H9 (cell line): Measurements from ENCODE around the gene TSC22D3. TPM values are rescaled to one million over a fixed set of nuclear protein-coding genes. Genes with fewer than 3 reads are reported as not detected.

ENCODE experiments used
- DNase-seq: peaks from one replicate; pipeline ENCODE4 v3.0.0-alpha.2; 2017
- H2AFZ ChIP-seq: one replicate; pipeline ENCODE4 v1.6.1; 2013; ENCODE audit warnings: mild to moderate bottlenecking, low read length, control low read depth, moderate library complexity
- H2AK5ac ChIP-seq: 2 replicates; pipeline ENCODE4 v1.6.1; 2013; ENCODE audit warnings: low read length, control low read depth, mixed read lengths; ENCODE audit not compliant: insufficient read length
- H2BK120ac ChIP-seq: one replicate; pipeline ENCODE4 v1.6.1; 2013; ENCODE audit warnings: low read depth, mild to moderate bottlenecking, low read length, control low read depth, inconsistent platforms; ENCODE audit not compliant: poor library complexity, severe bottlenecking
- H2BK12ac ChIP-seq: 2 replicates; pipeline ENCODE4 v1.6.1; 2013; ENCODE audit warnings: low read length, control low read depth, mixed read lengths, low read depth; ENCODE audit not compliant: insufficient read length
- H2BK15ac ChIP-seq: 2 replicates; pipeline ENCODE4 v1.6.1; 2013; ENCODE audit warnings: low read depth, low read length, control low read depth
- H2BK20ac ChIP-seq: one replicate; pipeline ENCODE4 v1.6.1; 2013; ENCODE audit warnings: low read depth, mild to moderate bottlenecking, low read length, control low read depth, inconsistent platforms; ENCODE audit not compliant: poor library complexity, severe bottlenecking
- H2BK5ac ChIP-seq: 2 replicates; pipeline ENCODE4 v1.6.1; 2013; ENCODE audit warnings: low read length, control low read depth, mixed read lengths; ENCODE audit not compliant: insufficient read length
- H3K14ac ChIP-seq: 2 replicates; pipeline ENCODE4 v1.6.1; 2013; ENCODE audit warnings: low read length, control low read depth; ENCODE audit not compliant: insufficient read depth
- H3K18ac ChIP-seq: 2 replicates; pipeline ENCODE4 v1.6.1; 2013; ENCODE audit warnings: low read depth, mild to moderate bottlenecking, mixed read lengths, low read length, control low read depth; ENCODE audit not compliant: insufficient read length
- H3K23ac ChIP-seq: 2 replicates; pipeline ENCODE4 v1.6.1; 2013; ENCODE audit warnings: low read length, control low read depth, mixed read lengths, low read depth; ENCODE audit not compliant: insufficient read length
- H3K23me2 ChIP-seq: 2 replicates; pipeline ENCODE4 v1.6.1; 2013; ENCODE audit warnings: low read depth, mild to moderate bottlenecking, mixed read lengths, low read length, control low read depth; ENCODE audit not compliant: insufficient read length, poor library complexity, severe bottlenecking
- H3K27ac ChIP-seq: 2 replicates; pipeline ENCODE4 v1.5.1; 2013; ENCODE audit warnings: low read length, control low read depth, mixed read lengths, low read depth; ENCODE audit not compliant: insufficient read length
- H3K27me3 ChIP-seq: 2 replicates; pipeline ENCODE4 v1.6.1; 2013; ENCODE audit warnings: low read length, control low read depth, inconsistent platforms; ENCODE audit not compliant: insufficient read depth
- H3K4ac ChIP-seq: 2 replicates; pipeline ENCODE4 v1.6.1; 2013; ENCODE audit warnings: low read depth, mild to moderate bottlenecking, control low read depth, inconsistent platforms, low read length, moderate library complexity
- H3K4me1 ChIP-seq: 2 replicates; pipeline ENCODE4 v1.6.1; 2013; ENCODE audit warnings: low read length, control low read depth, inconsistent platforms; ENCODE audit not compliant: insufficient read depth
- H3K4me2 ChIP-seq: 2 replicates; pipeline ENCODE4 v1.6.1; 2013; ENCODE audit warnings: low read length, control low read depth, mixed read lengths; ENCODE audit not compliant: insufficient read length, insufficient read depth
- H3K56ac ChIP-seq: 2 replicates; pipeline ENCODE4 v1.6.1; 2013; ENCODE audit warnings: low read depth, mild to moderate bottlenecking, mixed read lengths, low read length, control low read depth; ENCODE audit not compliant: insufficient read length
- H3K79me1 ChIP-seq: 2 replicates; pipeline ENCODE4 v1.6.1; 2013; ENCODE audit warnings: low read depth, mild to moderate bottlenecking, moderate library complexity, low read length, control low read depth, inconsistent platforms; ENCODE audit not compliant: insufficient read depth, poor library complexity, severe bottlenecking
- H3K79me2 ChIP-seq: 2 replicates; pipeline ENCODE4 v1.6.1; 2013; ENCODE audit warnings: low read length, control low read depth, inconsistent platforms; ENCODE audit not compliant: insufficient read depth
- H3K9ac ChIP-seq: 2 replicates; pipeline ENCODE4 v1.6.1; 2013; ENCODE audit warnings: low read length, control low read depth, mixed read lengths; ENCODE audit not compliant: insufficient read length; ENCODE audit errors: extremely low read depth
- H3K9me3 ChIP-seq: one replicate; pipeline ENCODE4 v1.6.1; 2013; ENCODE audit warnings: low read depth, low read length, inconsistent platforms; ENCODE audit not compliant: control insufficient read depth
- H3T11ph ChIP-seq: one replicate; pipeline ENCODE4 v1.6.1; 2013; ENCODE audit warnings: mild to moderate bottlenecking, low read length, control low read depth, inconsistent platforms
- H4K20me1 ChIP-seq: one replicate; pipeline ENCODE4 v1.6.1; 2013; ENCODE audit not compliant: control insufficient read depth, insufficient read length, insufficient read depth
- H4K5ac ChIP-seq: 2 replicates; pipeline ENCODE4 v1.6.1; 2013; ENCODE audit warnings: low read depth, mild to moderate bottlenecking, mixed read lengths, low read length, control low read depth; ENCODE audit not compliant: insufficient read length
- H4K8ac ChIP-seq: replicated peaks from 2 replicates; pipeline ENCODE4 v1.6.1; 2013; ENCODE audit warnings: low read length, control low read depth, mixed read lengths, low read depth; ENCODE audit not compliant: insufficient read length
- H4K91ac ChIP-seq: 2 replicates; pipeline ENCODE4 v1.6.1; 2013; ENCODE audit warnings: low read depth, mild to moderate bottlenecking, moderate library complexity, mixed read lengths, low read length, control low read depth; ENCODE audit not compliant: insufficient read length
- H3K27ac Mint-ChIP-seq, 3 experiments: 2 replicates in 2 of 3; 3 replicates in 1 of 3; pipeline ENCODE4 v1.8.0; 2020 to 2021; ENCODE audit warnings: mixed read lengths in 3 of 3, mild to moderate bottlenecking in 1 of 3, moderate library complexity in 1 of 3
- H3K27me3 Mint-ChIP-seq: 2 replicates; pipeline ENCODE4 v1.8.0; 2021; ENCODE audit warnings: low read depth, mild to moderate bottlenecking, moderate library complexity, mixed read lengths
- H3K36me3 Mint-ChIP-seq, 3 experiments: 2 replicates in 2 of 3; 3 replicates in 1 of 3; pipeline ENCODE4 v1.8.0; 2020 to 2021; ENCODE audit warnings: low read depth in 3 of 3, mixed read lengths in 3 of 3; ENCODE audit not compliant: insufficient read depth in 1 of 3
- H3K4me1 Mint-ChIP-seq, 2 experiments: 2 replicates each; pipeline ENCODE4 v1.8.0; 2020; ENCODE audit warnings: mixed read lengths in 2 of 2
- H3K4me3 Mint-ChIP-seq, 2 experiments: 2 replicates in 1 of 2; 3 replicates in 1 of 2; pipeline ENCODE4 v1.8.0; 2020 to 2021; ENCODE audit warnings: mild to moderate bottlenecking in 2 of 2, mixed read lengths in 2 of 2, moderate library complexity in 1 of 2
- H3K9me3 Mint-ChIP-seq, 2 experiments: 2 replicates in 1 of 2; 3 replicates in 1 of 2; pipeline ENCODE4 v1.8.0; 2020; ENCODE audit warnings: mild to moderate bottlenecking in 2 of 2, mixed read lengths in 2 of 2, moderate library complexity in 1 of 2
- CTCF ChIP-seq: fragments of 200-600 bp; sonication (generic); conservative IDR thresholded peaks from 3 replicates; pipeline ENCODE4 v1.8.0; 2021; ENCODE audit warnings: antibody characterized with exemption, mild to moderate bottlenecking
- WGBS: extraction: QIAGEN DNeasy Blood & Tissue Kit; methylation state at CpG from one replicate; pipeline ENCODE4 v1.1.7; 2013; ENCODE audit warnings: missing lambda C conversion rate, low lambda C conversion rate, mixed read lengths; ENCODE audit not compliant: insufficient read length; ENCODE audit errors: extremely low coverage; 5-methylcytosine and 5-hydroxymethylcytosine counted together
- total RNA-seq: library from RNA; stranded (reverse); gene quantifications from 2 replicates; pipeline ENCODE4 v1.2.1, GENCODE V29; 2021

TSC22D3 gene
- total RNA-seq, 1 experiment from 2014 or later, result 10.5 TPM

- no peak overlapping the region for H4K5ac ChIP-seq
- H4K91ac ChIP-seq, result no peak overlapping the region
- TF ChIP-seq CTCF, result no peak
- H3K79me2 ChIP-seq, result no peaks in the 10 kb centered on the region
- no peak overlapping the region for H3K27ac ChIP-seq
- no peak overlapping the region for H2AK5ac ChIP-seq
- no peak overlapping the region for H2AFZ ChIP-seq
- H3K9ac ChIP-seq, result no peak overlapping the region
- no peak overlapping the region for H3K14ac ChIP-seq
- no peak overlapping the region for H3T11ph ChIP-seq
- no peaks in the 10 kb centered on the region; the same call in 1 of the 2 replicates for H3K4me1 ChIP-seq
- no peak overlapping the region for H2BK5ac ChIP-seq
- no peak overlapping the region for H3K56ac ChIP-seq
- no peak overlapping the region for H3K4ac ChIP-seq
- Mint-ChIP-seq H3K9me3 (peaks cover 0 to 52% of the 10 kb centered on the region in 2 experiments; a peak in 3 of 5 replicates), H3K27ac (no peak overlapping the region), H3K4me3 (no peak overlapping the region; a peak in 1 of 5 replicates), H3K27me3 (no peaks in the 10 kb centered on the region; the same call in none of the 2 replicates), H3K36me3 (no peaks in the 10 kb centered on the region; a peak in 2 of 7 replicates), H3K4me1 (peaks cover 5 to 31% of the 10 kb centered on the region in 2 experiments)
- H3K18ac ChIP-seq, result no peak overlapping the region
- H2BK120ac ChIP-seq, result no peak overlapping the region
- no peak for DNase-seq
- H2BK15ac ChIP-seq, result no peak overlapping the region
- no peaks in the 10 kb centered on the region for H3K23me2 ChIP-seq
- no CpG with 5 or more reads among the region's 1 CpG for WGBS
- no peaks in the 10 kb centered on the region; the same call in 1 of the 2 replicates for H3K27me3 ChIP-seq
- no peaks in the 10 kb centered on the region for H3K9me3 ChIP-seq
- H3K23ac ChIP-seq, result no peak overlapping the region
- H4K8ac ChIP-seq, result no peak overlapping the region
- H2BK12ac ChIP-seq, result no peak overlapping the region
- no peaks in the 10 kb centered on the region for H4K20me1 ChIP-seq
- H2BK20ac ChIP-seq, result no peak overlapping the region
- H3K79me1 ChIP-seq, result no peaks in the 10 kb centered on the region
- no peak overlapping the region for H3K4me2 ChIP-seq
Observed at GRCh38 chrX:107701493-107702121, 74.0 kb downstream of the TSC22D3 start.
